Activated CD4-positive, alpha-beta T cell treated with anti-CD3 and anti-CD28 coated beads, Interleukin-2, amount 10 ng/mL, durations not matched to agents 24 days and 14 days (primary cell): ENCODE measurements around the gene ARL14. TPM values are rescaled to one million over a fixed set of nuclear protein-coding genes. Genes with fewer than 3 reads are reported as not detected.

ENCODE experiments used
- DNase-seq: peaks from one replicate; pipeline ENCODE4 v3.0.0; 2022
- H3K27ac Mint-ChIP-seq: one replicate; pipeline ENCODE4 v1.8.0; 2022; ENCODE audit warnings: mild to moderate bottlenecking, mixed read lengths
- H3K27me3 Mint-ChIP-seq: one replicate; pipeline ENCODE4 v1.8.0; 2022; ENCODE audit warnings: mixed read lengths
- H3K36me3 Mint-ChIP-seq: one replicate; pipeline ENCODE4 v1.8.0; 2022; ENCODE audit warnings: low read depth, mild to moderate bottlenecking, mixed read lengths
- H3K4me1 Mint-ChIP-seq: one replicate; pipeline ENCODE4 v1.8.0; 2021; ENCODE audit warnings: mixed read lengths
- H3K4me3 Mint-ChIP-seq: one replicate; pipeline ENCODE4 v1.8.0; 2022; ENCODE audit warnings: mild to moderate bottlenecking, moderate library complexity, mixed read lengths
- H3K9me3 Mint-ChIP-seq: one replicate; pipeline ENCODE4 v1.8.0; 2021; ENCODE audit warnings: mixed read lengths
- intact Hi-C: fragments of 100-400 bp; cut with micrococcal nuclease; formaldehyde crosslinking; loops from one replicate; pipeline ENCODE4 v1.15.1; 2023
- total RNA-seq: library from RNA; stranded (reverse); gene quantifications from 2 replicates; pipeline ENCODE4 v1.2.3, GENCODE V29; 2022

Gene ARL14
- total RNA-seq, 1 donor from 2014 or later = not detected

- DNase-seq = no peak
- H3K4me1 Mint-ChIP-seq = no peaks in the 10 kb centered on the region
- H3K36me3 Mint-ChIP-seq = no peaks in the 10 kb centered on the region
- H3K4me3 Mint-ChIP-seq = no peak overlapping the region
- H3K27me3 Mint-ChIP-seq = peaks cover 16% of the 10 kb centered on the region
- intact Hi-C loops = no loop called here
- H3K27ac Mint-ChIP-seq = no peak overlapping the region
- H3K9me3 Mint-ChIP-seq = no peaks in the 10 kb centered on the region
These were observed 42.8 kb downstream of the ARL14 start for GRCh38 chr3:160719710-160720109.

- Mint-ChIP-seq H3K9me3 (no peaks in the 10 kb centered on the region), H3K36me3 (no peaks in the 10 kb centered on the region), H3K27me3 (peaks cover 18% of the 10 kb centered on the region), H3K4me3 (no peak overlapping the region), H3K4me1 (no peaks in the 10 kb centered on the region), H3K27ac (no peak overlapping the region)
- intact Hi-C loops = no loop called here
- no peak for DNase-seq
These were observed 43.3 kb downstream of the ARL14 start for GRCh38 chr3:160720123-160720746.

GRCh38 chr3:160722331-160722730 lies 45.4 kb downstream of the ARL14 start:
- no peaks in the 10 kb centered on the region for H3K9me3 Mint-ChIP-seq
- H3K36me3 Mint-ChIP-seq = no peaks in the 10 kb centered on the region
- peaks cover 16% of the 10 kb centered on the region for H3K27me3 Mint-ChIP-seq
- DNase-seq = no peak
- H3K27ac Mint-ChIP-seq = no peak overlapping the region
- H3K4me1 Mint-ChIP-seq = no peaks in the 10 kb centered on the region
- intact Hi-C loops = no loop called here
- H3K4me3 Mint-ChIP-seq = no peak overlapping the region

- H3K4me1 Mint-ChIP-seq = no peaks in the 10 kb centered on the region
- H3K36me3 Mint-ChIP-seq = no peaks in the 10 kb centered on the region
- no peak for DNase-seq
- no peaks in the 10 kb centered on the region for H3K9me3 Mint-ChIP-seq
- no peak overlapping the region for H3K4me3 Mint-ChIP-seq
- H3K27ac Mint-ChIP-seq = no peak overlapping the region
- H3K27me3 Mint-ChIP-seq = peaks cover 18% of the 10 kb centered on the region
- intact Hi-C loops = no loop called here
These were observed 48.4 kb downstream of the ARL14 start for GRCh38 chr3:160725338-160725737.

Other genes with a start within 250 kb of the ARL14 start
- 31.8 and 35.0 TPM in 2 replicates for gene TRIM59, start 227.4 kb upstream of the ARL14 start, total RNA-seq
- gene KPNA4, start 111.6 kb upstream of the ARL14 start, total RNA-seq = 72.5 and 75.9 TPM in 2 replicates
- 2.7 and 2.9 TPM in 2 replicates for gene PPM1L, start 79.1 kb downstream of the ARL14 start, total RNA-seq